ENCODE data around the gene GRB7. TPM values are rescaled to one million over a fixed set of nuclear protein-coding genes. Genes with fewer than 3 reads are reported as not detected.

The GRB7 gene
- total RNA-seq, 2 donors from 2014 or later, result 25.4 to 39.9 TPM

DNA sequence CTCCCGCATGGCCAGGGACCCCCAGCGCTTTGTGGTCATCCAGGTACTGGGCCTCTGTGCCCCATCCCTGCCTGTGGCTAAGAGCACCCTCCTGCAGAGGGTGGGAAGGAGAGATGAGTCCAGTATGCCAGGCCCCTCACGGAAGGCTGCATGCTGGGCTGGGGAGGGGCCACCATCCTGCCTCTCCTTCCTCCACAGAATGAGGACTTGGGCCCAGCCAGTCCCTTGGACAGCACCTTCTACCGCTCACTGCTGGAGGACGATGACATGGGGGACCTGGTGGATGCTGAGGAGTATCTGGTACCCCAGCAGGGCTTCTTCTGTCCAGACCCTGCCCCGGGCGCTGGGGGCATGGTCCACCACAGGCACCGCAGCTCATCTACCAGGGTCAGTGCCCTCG lies 11.1 kb upstream of the GRB7 start:
- TF ChIP-seq POLR2A (IDR thresholded peaks at IDR 0.05), result no peak
- TF ChIP-seq, protein P1, sequence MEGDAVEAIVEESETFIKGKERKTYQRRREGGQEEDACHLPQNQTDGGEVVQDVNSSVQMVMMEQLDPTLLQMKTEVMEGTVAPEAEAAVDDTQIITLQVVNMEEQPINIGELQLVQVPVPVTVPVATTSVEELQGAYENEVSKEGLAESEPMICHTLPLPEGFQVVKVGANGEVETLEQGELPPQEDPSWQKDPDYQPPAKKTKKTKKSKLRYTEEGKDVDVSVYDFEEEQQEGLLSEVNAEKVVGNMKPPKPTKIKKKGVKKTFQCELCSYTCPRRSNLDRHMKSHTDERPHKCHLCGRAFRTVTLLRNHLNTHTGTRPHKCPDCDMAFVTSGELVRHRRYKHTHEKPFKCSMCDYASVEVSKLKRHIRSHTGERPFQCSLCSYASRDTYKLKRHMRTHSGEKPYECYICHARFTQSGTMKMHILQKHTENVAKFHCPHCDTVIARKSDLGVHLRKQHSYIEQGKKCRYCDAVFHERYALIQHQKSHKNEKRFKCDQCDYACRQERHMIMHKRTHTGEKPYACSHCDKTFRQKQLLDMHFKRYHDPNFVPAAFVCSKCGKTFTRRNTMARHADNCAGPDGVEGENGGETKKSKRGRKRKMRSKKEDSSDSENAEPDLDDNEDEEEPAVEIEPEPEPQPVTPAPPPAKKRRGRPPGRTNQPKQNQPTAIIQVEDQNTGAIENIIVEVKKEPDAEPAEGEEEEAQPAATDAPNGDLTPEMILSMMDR (IDR thresholded peaks at IDR 0.05), result no peak
- H3K36me3 ChIP-seq (replicated peaks in 1 of 2; ENCODE audit: insufficient read depth in 1 of 2, low read depth in 2 of 2), result peaks cover 0 to 5% of the 10 kb centered on the region in 2 donors
- intact Hi-C loops (cut with DNase I), result no loop called here
- H3K4me3 ChIP-seq, result no peak overlapping the region
- no peaks in the 10 kb centered on the region for H3K9me3 ChIP-seq
- H3K27ac ChIP-seq, result no peak overlapping the region
- no peak for DNase-seq
- WGBS, 2 donors, result 73 to 87% methylated on average over 9 of the region's 9 CpGs
- H3K4me1 ChIP-seq, result peaks cover 13% of the 10 kb centered on the region
- ATAC-seq, result no peak
- no peaks in the 10 kb centered on the region for H3K27me3 ChIP-seq

DNA sequence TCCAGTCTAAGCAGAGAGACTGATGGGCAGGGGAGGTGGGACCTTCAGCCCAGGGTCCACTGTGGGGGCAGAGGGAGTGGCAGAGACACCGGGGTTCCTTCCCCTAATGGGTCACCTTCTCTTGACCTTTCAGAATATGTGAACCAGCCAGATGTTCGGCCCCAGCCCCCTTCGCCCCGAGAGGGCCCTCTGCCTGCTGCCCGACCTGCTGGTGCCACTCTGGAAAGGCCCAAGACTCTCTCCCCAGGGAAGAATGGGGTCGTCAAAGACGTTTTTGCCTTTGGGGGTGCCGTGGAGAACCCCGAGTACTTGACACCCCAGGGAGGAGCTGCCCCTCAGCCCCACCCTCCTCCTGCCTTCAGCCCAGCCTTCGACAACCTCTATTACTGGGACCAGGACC lies 10.2 kb upstream of the GRB7 start:
- intact Hi-C loops (cut with DNase I), result no loop called here
- TF ChIP-seq POLR2A (IDR thresholded peaks at IDR 0.05), result no peak
- TF ChIP-seq, protein P1 (IDR thresholded peaks at IDR 0.05), result no peak
- Histone ChIP-seq H3K4me3 (no peak overlapping the region), H3K27ac (no peak overlapping the region), H3K9me3 (no peaks in the 10 kb centered on the region), H3K4me1 (peaks cover 13% of the 10 kb centered on the region), H3K27me3 (no peaks in the 10 kb centered on the region), H3K36me3 (replicated peaks in 1 of 2; ENCODE audit: insufficient read depth in 1 of 2, low read depth in 2 of 2) (peaks cover 0 to 5% of the 10 kb centered on the region in 2 donors)
- no peak for ATAC-seq
- DNase-seq, result no peak
- WGBS, 2 donors, result 46 to 83% methylated on average over 2 to 10 of the region's 10 CpGs

DNA sequence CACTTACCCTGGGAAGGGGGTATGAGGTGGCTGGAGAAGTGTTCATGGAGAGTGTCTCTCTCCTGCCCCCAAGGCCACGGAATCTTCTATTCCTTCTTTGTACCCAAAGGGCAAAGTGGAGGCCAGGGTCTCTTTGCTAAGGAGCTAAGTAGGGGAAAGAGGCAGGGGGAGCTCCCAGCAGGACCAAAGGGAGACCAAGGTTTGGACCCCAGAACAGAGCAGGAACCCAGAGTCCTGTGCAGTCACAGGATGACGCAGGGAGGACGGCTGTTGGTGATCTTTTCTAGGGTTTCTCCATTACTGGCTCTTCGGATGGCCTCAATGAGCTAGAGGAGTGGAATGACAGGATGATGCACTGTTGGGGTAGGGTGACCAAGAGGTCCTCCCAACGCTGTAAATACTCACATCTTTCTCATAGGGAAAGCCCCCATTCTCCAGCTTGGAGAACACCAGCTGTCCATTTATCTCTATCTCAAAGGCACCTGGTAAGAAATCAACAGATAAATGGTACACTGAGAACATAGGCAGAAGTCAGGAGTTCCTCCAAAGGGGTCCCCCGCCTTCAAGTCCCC lies 8.4 kb upstream of the GRB7 start:
- WGBS, 2 donors, result 71 to 91% methylated on average over 4 to 6 of the region's 6 CpGs
- Histone ChIP-seq H3K4me1 (peaks cover 13% of the 10 kb centered on the region), H3K27me3 (no peaks in the 10 kb centered on the region), H3K36me3 (replicated peaks in 1 of 2; ENCODE audit: insufficient read depth in 1 of 2, low read depth in 2 of 2) (peaks cover 0 to 5% of the 10 kb centered on the region in 2 donors), H3K27ac (peak overlapping the region; percentile 87 to 94 (median 92)), H3K9me3 (no peaks in the 10 kb centered on the region), H3K4me3 (no peak overlapping the region)
- ATAC-seq (no peak), DNase-seq (no peak)
- intact Hi-C loops (cut with DNase I), result no loop called here
- TF ChIP-seq, protein P1 (IDR thresholded peaks at IDR 0.05), result no peak
- no peak for TF ChIP-seq POLR2A (IDR thresholded peaks at IDR 0.05)

DNA sequence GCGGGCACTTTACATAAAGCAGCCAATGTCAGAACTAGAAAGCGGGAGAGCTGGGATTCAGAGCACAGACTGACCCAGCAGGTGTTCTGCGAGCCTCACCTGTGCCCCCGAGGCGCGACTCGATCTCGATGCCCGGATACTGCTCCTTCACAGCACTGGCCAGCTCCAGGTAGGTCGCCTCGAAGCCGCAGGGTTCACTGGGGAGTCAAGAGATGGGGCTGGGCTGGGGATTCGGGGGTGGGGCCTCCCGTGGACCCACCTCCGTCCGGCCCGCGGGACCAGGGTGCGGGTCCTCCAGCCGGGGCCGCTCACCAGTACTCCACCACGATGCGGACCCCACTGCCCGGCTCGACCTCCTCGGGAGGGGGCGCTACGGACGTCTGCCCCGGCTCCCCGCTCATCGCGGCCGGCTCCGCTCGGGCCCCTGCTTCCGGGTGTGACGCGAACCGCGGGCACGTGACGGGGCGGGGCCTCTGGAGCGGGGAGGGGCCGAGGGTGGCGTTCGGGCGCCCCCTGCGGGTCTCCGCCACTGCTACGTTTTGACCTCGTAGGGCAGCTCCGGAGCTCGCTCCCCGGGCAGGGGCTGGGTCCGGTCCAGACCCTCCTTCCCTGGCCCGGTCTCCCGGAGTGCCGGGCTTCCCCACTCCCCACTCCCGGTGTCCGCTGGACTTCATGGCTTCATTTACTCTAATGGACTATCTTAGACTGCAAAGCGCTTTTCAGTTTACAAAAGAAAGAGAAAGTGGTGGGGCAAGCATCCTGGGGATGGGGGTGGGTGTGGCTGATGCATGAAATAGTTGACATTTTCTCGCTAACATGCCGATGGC lies 7.4 kb upstream of the GRB7 start, which contains the start of gene MIEN1:
Gene MIEN1, minus strand, starts transcription at position 438 of the 827 bp plus-strand sequence. Its CDS starts 37 bp downstream, at position 401.
- DNase-seq (peak; percentile 90 to 95 (median 94)), ATAC-seq (peak; percentile 94)
- H3K27ac ChIP-seq, result peak within 1 kb of the TSS; percentile 87 to 94 (median 92)
- peaks cover 0 to 1% of the 10 kb centered on the region in 2 donors for H3K36me3 ChIP-seq (replicated peaks in 1 of 2; ENCODE audit: insufficient read depth in 1 of 2, low read depth in 2 of 2)
- peaks cover 13% of the 10 kb centered on the region for H3K4me1 ChIP-seq
- H3K27me3 ChIP-seq, result no peaks in the 10 kb centered on the region
- TF ChIP-seq POLR2A (IDR thresholded peaks at IDR 0.05), result peak; percentile 52 to 89 (median 83)
- TF ChIP-seq, protein P1 (IDR thresholded peaks at IDR 0.05), result peak; percentile 84 to 93 (median 90)
- intact Hi-C loops (cut with DNase I), result no loop called here
- no peaks in the 10 kb centered on the region for H3K9me3 ChIP-seq
- WGBS, 2 donors, result 0 to 1% methylated on average over 34 to 65 of the region's 65 CpGs
- H3K4me3 ChIP-seq, result peak within 1 kb of the TSS; percentile 58 to 74
